SU-DHL-6 (cell line): ENCODE measurements around the gene KCNB1.

Experiments
- H2AFZ ChIP-seq: fragments of 200-600 bp; sonication (generic); 2 replicates; pipeline ENCODE4 v1.6.1; 2014; ENCODE audit warnings: low read depth, mild to moderate bottlenecking, moderate library complexity, mixed read lengths, antibody characterized with exemption, low read length; ENCODE audit not compliant: severe bottlenecking
- H3F3A ChIP-seq: fragments of 200-600 bp; shearing (Covaris generic); 2 replicates; pipeline ENCODE4 v1.6.0; 2016; ENCODE audit warnings: antibody characterized with exemption, mild to moderate bottlenecking; ENCODE audit not compliant: insufficient read depth
- H3K27ac ChIP-seq: fragments of 200-600 bp; sonication (generic); 2 replicates; pipeline ENCODE4 v1.5.1; 2016; ENCODE audit warnings: low read depth, mild to moderate bottlenecking, low read length, moderate library complexity, mixed read lengths
- H3K27me3 ChIP-seq: fragments of 200-600 bp; sonication (generic), shearing (Covaris generic); 2 replicates; pipeline ENCODE4 v1.6.0; 2014; ENCODE audit warnings: mild to moderate bottlenecking, low read length
- H3K36me3 ChIP-seq: fragments of 200-600 bp; sonication (generic); 2 replicates; pipeline ENCODE4 v1.6.1; 2014; ENCODE audit warnings: mild to moderate bottlenecking, low read length, mixed read lengths
- H3K4me2 ChIP-seq: fragments of 300-600, 200-600 bp; shearing (Covaris generic), sonication (generic); 2 replicates; pipeline ENCODE4 v1.6.0; 2014; ENCODE audit warnings: low read length, low read depth, mild to moderate bottlenecking; ENCODE audit not compliant: poor library complexity, severe bottlenecking
- H3K4me3 ChIP-seq: fragments of 200-600 bp; sonication (generic); 2 replicates; pipeline ENCODE4 v1.5.1; 2014; ENCODE audit warnings: antibody characterized with exemption, low read length, mild to moderate bottlenecking, mixed read lengths; ENCODE audit not compliant: insufficient read depth, poor library complexity, severe bottlenecking
- H3K79me2 ChIP-seq: fragments of 200-600 bp; sonication (generic); 2 replicates; pipeline ENCODE4 v1.6.1; 2014; ENCODE audit warnings: mild to moderate bottlenecking, low read length, moderate library complexity; ENCODE audit not compliant: insufficient read depth
- H3K9ac ChIP-seq: fragments of 200-600 bp; sonication (generic); 2 replicates; pipeline ENCODE4 v1.7.0; 2014; ENCODE audit warnings: mild to moderate bottlenecking, low read length
- H3K9me2 ChIP-seq: fragments of 200-600 bp; sonication (generic); replicated peaks from 2 replicates; pipeline ENCODE4 v1.6.1; 2014; ENCODE audit warnings: low read length; ENCODE audit not compliant: insufficient read depth
- H3K9me3 ChIP-seq: fragments of 200-600 bp; sonication (generic); 2 replicates; pipeline ENCODE4 v1.6.1; 2014; ENCODE audit warnings: low read length, mixed read lengths; ENCODE audit not compliant: insufficient read depth
- H4K20me1 ChIP-seq: fragments of 200-600 bp; sonication (generic); 2 replicates; pipeline ENCODE4 v1.6.1; 2014; ENCODE audit warnings: low read depth, mild to moderate bottlenecking, antibody characterized with exemption, low read length, moderate library complexity, mixed read lengths
- CTCF ChIP-seq: fragments of 200-600 bp; sonication (generic); IDR thresholded peaks from one replicate; pipeline ENCODE4 v1.5.1; 2017; ENCODE audit warnings: antibody characterized with exemption, mild to moderate bottlenecking, low read length, moderate library complexity; ENCODE audit not compliant: insufficient read depth, poor library complexity, severe bottlenecking
- EZH2phosphoT487 ChIP-seq: fragments of 200-600 bp; sonication (generic), shearing (Covaris generic); conservative IDR thresholded peaks from 2 replicates; pipeline ENCODE4 v1.6.1; 2018; ENCODE audit warnings: mild to moderate bottlenecking, antibody characterized with exemption, low read length, moderate library complexity, mixed read lengths

The KCNB1 gene

GRCh38 chr20:49519777-49520359 lies 37.4 kb upstream of the KCNB1 start:
- no peaks in the 10 kb centered on the region for H3F3A ChIP-seq
- H3K36me3 ChIP-seq = no peaks in the 10 kb centered on the region
- no peak overlapping the region for H3K4me2 ChIP-seq
- no peak overlapping the region for H2AFZ ChIP-seq
- H3K9me3 ChIP-seq = no peaks in the 10 kb centered on the region
- H4K20me1 ChIP-seq = no peaks in the 10 kb centered on the region
- H3K27me3 ChIP-seq = no peaks in the 10 kb centered on the region
- H3K9me2 ChIP-seq = no peaks in the 10 kb centered on the region
- H3K79me2 ChIP-seq = no peaks in the 10 kb centered on the region
- TF ChIP-seq EZH2phosphoT487 (no peak), CTCF (no peak)
- H3K9ac ChIP-seq = no peak overlapping the region
- no peak overlapping the region for H3K4me3 ChIP-seq
- H3K27ac ChIP-seq = no peak overlapping the region

- Histone ChIP-seq H3K27ac (no peak overlapping the region), H3K9me2 (no peaks in the 10 kb centered on the region), H3K79me2 (no peaks in the 10 kb centered on the region), H3K27me3 (no peaks in the 10 kb centered on the region), H3K4me3 (no peak overlapping the region), H3K36me3 (no peaks in the 10 kb centered on the region), H3F3A (no peaks in the 10 kb centered on the region), H3K4me2 (no peak overlapping the region), H3K9ac (no peak overlapping the region), H4K20me1 (no peaks in the 10 kb centered on the region), H2AFZ (no peak overlapping the region), H3K9me3 (no peaks in the 10 kb centered on the region)
- TF ChIP-seq EZH2phosphoT487 = no peak
- TF ChIP-seq CTCF = no peak
These were observed 36.8 kb upstream of the KCNB1 start for GRCh38 chr20:49519212-49519712.

GRCh38 chr20:49518576-49518975 lies 36.1 kb upstream of the KCNB1 start:
- Histone ChIP-seq H3F3A (no peaks in the 10 kb centered on the region), H3K9me3 (no peaks in the 10 kb centered on the region)

More at GRCh38 chr20:49518576-49518975, 36.1 kb upstream of the KCNB1 start:
- H3K4me3 ChIP-seq = no peak overlapping the region
- no peak overlapping the region for H3K27ac ChIP-seq
- no peaks in the 10 kb centered on the region for H3K36me3 ChIP-seq
- no peaks in the 10 kb centered on the region for H3K27me3 ChIP-seq
- H3K4me2 ChIP-seq = no peak overlapping the region
- no peaks in the 10 kb centered on the region for H3K79me2 ChIP-seq
- H4K20me1 ChIP-seq = no peaks in the 10 kb centered on the region
- no peak overlapping the region for H3K9ac ChIP-seq
- no peaks in the 10 kb centered on the region for H3K9me2 ChIP-seq
- TF ChIP-seq CTCF = no peak
- TF ChIP-seq EZH2phosphoT487 = no peak
- no peak overlapping the region for H2AFZ ChIP-seq
